ENCODE measurements around the gene SPECC1. TPM values are rescaled to one million over a fixed set of nuclear protein-coding genes. Genes with fewer than 3 reads are reported as not detected.
"Not testable (repeated sequence)": the region's sequence is repeated elsewhere in the genome, so short reads cannot be mapped to it uniquely, and the experiment has no call there.

SPECC1 gene
- total RNA-seq, 1 experiment from 2014 or later, result 103 TPM

- TF ChIP-seq, protein P1, sequence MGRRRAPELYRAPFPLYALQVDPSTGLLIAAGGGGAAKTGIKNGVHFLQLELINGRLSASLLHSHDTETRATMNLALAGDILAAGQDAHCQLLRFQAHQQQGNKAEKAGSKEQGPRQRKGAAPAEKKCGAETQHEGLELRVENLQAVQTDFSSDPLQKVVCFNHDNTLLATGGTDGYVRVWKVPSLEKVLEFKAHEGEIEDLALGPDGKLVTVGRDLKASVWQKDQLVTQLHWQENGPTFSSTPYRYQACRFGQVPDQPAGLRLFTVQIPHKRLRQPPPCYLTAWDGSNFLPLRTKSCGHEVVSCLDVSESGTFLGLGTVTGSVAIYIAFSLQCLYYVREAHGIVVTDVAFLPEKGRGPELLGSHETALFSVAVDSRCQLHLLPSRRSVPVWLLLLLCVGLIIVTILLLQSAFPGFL (CRISPR knock-in tag; IDR thresholded peaks at IDR 0.05; ENCODE audit: borderline replicate concordance), result no peak
- TF ChIP-seq STAT6 (CRISPR knock-in tag; conservative IDR thresholded peaks at IDR 0.05; ENCODE audit: low read depth) (no peak), ESRRA (CRISPR knock-in tag; IDR thresholded peaks at IDR 0.05; ENCODE audit: borderline replicate concordance) (no peak)
- TF ChIP-seq, protein P2, sequence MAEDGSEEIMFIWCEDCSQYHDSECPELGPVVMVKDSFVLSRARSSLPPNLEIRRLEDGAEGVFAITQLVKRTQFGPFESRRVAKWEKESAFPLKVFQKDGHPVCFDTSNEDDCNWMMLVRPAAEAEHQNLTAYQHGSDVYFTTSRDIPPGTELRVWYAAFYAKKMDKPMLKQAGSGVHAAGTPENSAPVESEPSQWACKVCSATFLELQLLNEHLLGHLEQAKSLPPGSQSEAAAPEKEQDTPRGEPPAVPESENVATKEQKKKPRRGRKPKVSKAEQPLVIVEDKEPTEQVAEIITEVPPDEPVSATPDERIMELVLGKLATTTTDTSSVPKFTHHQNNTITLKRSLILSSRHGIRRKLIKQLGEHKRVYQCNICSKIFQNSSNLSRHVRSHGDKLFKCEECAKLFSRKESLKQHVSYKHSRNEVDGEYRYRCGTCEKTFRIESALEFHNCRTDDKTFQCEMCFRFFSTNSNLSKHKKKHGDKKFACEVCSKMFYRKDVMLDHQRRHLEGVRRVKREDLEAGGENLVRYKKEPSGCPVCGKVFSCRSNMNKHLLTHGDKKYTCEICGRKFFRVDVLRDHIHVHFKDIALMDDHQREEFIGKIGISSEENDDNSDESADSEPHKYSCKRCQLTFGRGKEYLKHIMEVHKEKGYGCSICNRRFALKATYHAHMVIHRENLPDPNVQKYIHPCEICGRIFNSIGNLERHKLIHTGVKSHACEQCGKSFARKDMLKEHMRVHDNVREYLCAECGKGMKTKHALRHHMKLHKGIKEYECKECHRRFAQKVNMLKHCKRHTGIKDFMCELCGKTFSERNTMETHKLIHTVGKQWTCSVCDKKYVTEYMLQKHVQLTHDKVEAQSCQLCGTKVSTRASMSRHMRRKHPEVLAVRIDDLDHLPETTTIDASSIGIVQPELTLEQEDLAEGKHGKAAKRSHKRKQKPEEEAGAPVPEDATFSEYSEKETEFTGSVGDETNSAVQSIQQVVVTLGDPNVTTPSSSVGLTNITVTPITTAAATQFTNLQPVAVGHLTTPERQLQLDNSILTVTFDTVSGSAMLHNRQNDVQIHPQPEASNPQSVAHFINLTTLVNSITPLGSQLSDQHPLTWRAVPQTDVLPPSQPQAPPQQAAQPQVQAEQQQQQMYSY (CRISPR knock-in tag; IDR thresholded peaks at IDR 0.05), result no peak
Measured at GRCh38 chr17:20009302-20010098, at the start of gene SPECC1 (continued).

- H3K9me3 Mint-ChIP-seq; H3K27ac Mint-ChIP-seq; POLR2A ChIA-PET; DNase-seq (ENCODE audit: low spot score); H3K27me3 Mint-ChIP-seq (ENCODE audit: low read depth); H3K4me3 Mint-ChIP-seq; H3K4me1 Mint-ChIP-seq; ATAC-seq: not testable (repeated sequence)
- CTCF ChIA-PET, result interaction anchor here (0.9 kb wide), 1 partner anchor 200 kb away, joined by 4 read pairs; no protein-coding TSS in a partner anchor
- peaks cover 40% of the 10 kb centered on the region for H3K36me3 Mint-ChIP-seq
Measured at GRCh38 chr17:19962954-19963353, 46.2 kb upstream of the SPECC1 start.

- H3K27me3 Mint-ChIP-seq (ENCODE audit: low read depth), result no peaks in the 10 kb centered on the region
- ATAC-seq, result no peak
- peaks cover 15% of the 10 kb centered on the region for H3K4me1 Mint-ChIP-seq
- H3K27ac Mint-ChIP-seq, result no peak overlapping the region
- peaks cover 47% of the 10 kb centered on the region for H3K36me3 Mint-ChIP-seq
- ChIA-PET POLR2A (no interaction called here), CTCF (no interaction called here)
- DNase-seq (ENCODE audit: low spot score), result no peak
- TF ChIP-seq NR3C1 (CRISPR knock-in tag; conservative IDR thresholded peaks at IDR 0.05; ENCODE audit: low read depth) (no peak), ATF6 (CRISPR knock-in tag; IDR thresholded peaks at IDR 0.05) (no peak), ZNF121 (CRISPR knock-in tag; IDR thresholded peaks at IDR 0.05) (no peak), ZNF232 (CRISPR knock-in tag; IDR thresholded peaks at IDR 0.05) (no peak), RELA (CRISPR knock-in tag; IDR thresholded peaks at IDR 0.05; ENCODE audit: borderline replicate concordance) (no peak), ZNF423 (CRISPR knock-in tag; IDR thresholded peaks at IDR 0.05) (no peak), TEAD4 (CRISPR knock-in tag; IDR thresholded peaks at IDR 0.05) (no peak)
- TF ChIP-seq, protein P3, sequence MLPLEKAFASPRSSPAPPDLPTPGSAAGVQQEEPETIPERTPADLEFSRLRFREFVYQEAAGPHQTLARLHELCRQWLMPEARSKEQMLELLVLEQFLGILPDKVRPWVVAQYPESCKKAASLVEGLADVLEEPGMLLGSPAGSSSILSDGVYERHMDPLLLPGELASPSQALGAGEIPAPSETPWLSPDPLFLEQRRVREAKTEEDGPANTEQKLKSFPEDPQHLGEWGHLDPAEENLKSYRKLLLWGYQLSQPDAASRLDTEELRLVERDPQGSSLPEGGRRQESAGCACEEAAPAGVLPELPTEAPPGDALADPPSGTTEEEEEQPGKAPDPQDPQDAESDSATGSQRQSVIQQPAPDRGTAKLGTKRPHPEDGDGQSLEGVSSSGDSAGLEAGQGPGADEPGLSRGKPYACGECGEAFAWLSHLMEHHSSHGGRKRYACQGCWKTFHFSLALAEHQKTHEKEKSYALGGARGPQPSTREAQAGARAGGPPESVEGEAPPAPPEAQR (CRISPR knock-in tag; IDR thresholded peaks at IDR 0.05), result no peak
- no peak overlapping the region for H3K4me3 Mint-ChIP-seq
- no peaks in the 10 kb centered on the region for H3K9me3 Mint-ChIP-seq
Measured at GRCh38 chr17:19973156-19973555, 36.0 kb upstream of the SPECC1 start.
